Sigmoid colon (tissue), 7 donors: ENCODE data around the gene XPA. TPM values are rescaled to one million over a fixed set of nuclear protein-coding genes. Genes with fewer than 3 reads are reported as not detected.

Experiments used
- DNase-seq: peaks from one replicate; pipeline ENCODE4 v3.0.0-alpha.2; 2019
- H3K27ac ChIP-seq, 4 donors: fragments of 200-600 bp; sonication (generic); one replicate each; pipeline ENCODE4 v1.5.1; 2016 to 2019; ENCODE audit warnings: mild to moderate bottlenecking in 1 of 4
- H3K27me3 ChIP-seq, 3 donors: fragments of 200-600 bp; sonication (generic); one replicate each; pipeline ENCODE4 v1.5.1; 2019; ENCODE audit warnings: mild to moderate bottlenecking in 1 of 3
- H3K36me3 ChIP-seq, 4 donors: fragments of 200-600 bp; sonication (generic); one replicate each; pipeline ENCODE4 v1.5.1; 2016 to 2019
- H3K4me1 ChIP-seq, 4 donors: fragments of 200-600 bp; sonication (generic); one replicate each; pipeline ENCODE4 v1.5.1; 2017 to 2019
- H3K4me3 ChIP-seq, 4 donors: fragments of 200-600 bp; sonication (generic); one replicate each; pipeline ENCODE4 v1.5.1; 2017 to 2019; ENCODE audit warnings: mild to moderate bottlenecking in 2 of 4, moderate library complexity in 1 of 4
- H3K9me3 ChIP-seq, 4 donors: fragments of 200-600 bp in 3 of 4; sonication (generic) in 3 of 4; one replicate each; pipeline versions ENCODE4 v1.5.1 to v1.6.1; 2013 to 2019
- CTCF ChIP-seq, 4 experiments: fragments of 450-650 bp in 3 of 4; fragments of 200-600 bp in 1 of 4; IDR thresholded peaks; one replicate each; pipeline ENCODE4 v1.5.1; 2016 to 2019; ENCODE audit warnings: antibody characterized with exemption in 4 of 4, mild to moderate bottlenecking in 3 of 4, moderate library complexity in 2 of 4
- EP300 ChIP-seq, 4 donors: sonication (generic); formaldehyde crosslinking; IDR thresholded peaks; one replicate each; pipeline ENCODE4 v1.6.1; 2017; ENCODE audit warnings: antibody characterized with exemption in 4 of 4
- POLR2A ChIP-seq, 2 donors: fragments of 450-650 bp; IDR thresholded peaks; one replicate each; pipeline ENCODE4 v1.6.1; 2016; ENCODE audit warnings: antibody characterized with exemption in 2 of 2, mild to moderate bottlenecking in 2 of 2, moderate library complexity in 2 of 2
- POLR2AphosphoS5 ChIP-seq, 4 donors: sonication (generic); formaldehyde crosslinking; IDR thresholded peaks; one replicate each; pipeline ENCODE4 v1.6.1; 2017; ENCODE audit warnings: antibody characterized with exemption in 4 of 4
- WGBS, 2 donors: extraction: QIAGEN DNeasy Blood & Tissue Kit; methylation state at CpG; one replicate each; pipeline ENCODE4 v1.1.7; 2013; 5-methylcytosine and 5-hydroxymethylcytosine counted together
- intact Hi-C: fragments of 100-400 bp; cut with DNase I; formaldehyde crosslinking; loops from one replicate; pipeline ENCODE4 v1.15.1; 2023
- polyA plus RNA-seq, 3 donors: library from polyadenylated mRNA; stranded (reverse); fragments of 200-250 nt; gene quantifications; one replicate each; pipeline ENCODE4 v1.2.3, GENCODE V29; 2013
- total RNA-seq, 4 donors: library from RNA; depleted of rRNA; stranded (reverse); fragments of >200 nt; gene quantifications; one replicate each; pipeline ENCODE4 v1.1.0, GENCODE V29; 2016
- donor health status: healthy with polysubstance abuse.
- donor health status: Bipolar disorder and iron deficiency.
- donor health status: healthy.

XPA gene
- total and polyA plus RNA-seq, 7 donors: 8.8 to 33.2 (median 21.7) TPM

- no peak overlapping the region for H3K27ac ChIP-seq
- peaks cover 0 to 55% (median 25%) of the 10 kb centered on the region in 4 donors for H3K4me1 ChIP-seq
- H3K36me3 ChIP-seq: peaks cover 0 to 6% (median 0%) of the 10 kb centered on the region in 4 donors
- no peaks in the 10 kb centered on the region for H3K27me3 ChIP-seq
- no peak overlapping the region for H3K4me3 ChIP-seq
- no peaks in the 10 kb centered on the region for H3K9me3 ChIP-seq
- no peak for DNase-seq
- intact Hi-C loops: loop anchor here (10.0 kb wide), 1 partner anchor 782 kb away; the partner anchor contains the start of gene ZNF782
- 64 to 83% methylated on average over 3 of the region's 3 CpGs for WGBS, 2 donors
- no peak for TF ChIP-seq EP300 (IDR thresholded peaks at IDR 0.05)
- no peak for TF ChIP-seq POLR2A (IDR thresholded peaks at IDR 0.05)
- no peak for TF ChIP-seq CTCF (IDR thresholded peaks at IDR 0.05)
- no peak for TF ChIP-seq POLR2AphosphoS5 (IDR thresholded peaks at IDR 0.05)
Measured at GRCh38 chr9:97636903-97637302, 60.2 kb downstream of the XPA start.

- no peaks in the 10 kb centered on the region for H3K9me3 ChIP-seq
- intact Hi-C loops: loop anchor here (10.0 kb wide), 1 partner anchor 780 kb away; the partner anchor contains the start of gene ZNF782
- H3K4me3 ChIP-seq: peak overlapping the region in 1 of 4 donors; percentile 73
- WGBS, 2 donors: 59 to 75% methylated on average over 7 of the region's 7 CpGs
- H3K36me3 ChIP-seq: no peaks in the 10 kb centered on the region
- no peak for DNase-seq
- no peaks in the 10 kb centered on the region for H3K27me3 ChIP-seq
- H3K4me1 ChIP-seq: peaks cover 0 to 66% (median 32%) of the 10 kb centered on the region in 4 donors
- H3K27ac ChIP-seq: peak overlapping the region in 2 of 4 donors; percentile 91 to 96
- TF ChIP-seq POLR2AphosphoS5 (IDR thresholded peaks at IDR 0.05) (no peak), POLR2A (IDR thresholded peaks at IDR 0.05) (no peak), CTCF (IDR thresholded peaks at IDR 0.05) (no peak), EP300 (IDR thresholded peaks at IDR 0.05) (no peak)
Measured at GRCh38 chr9:97635026-97635425, 62.1 kb downstream of the XPA start.

GRCh38 chr9:97633859-97634490 lies 63.2 kb downstream of the XPA start:
- intact Hi-C loops: loop anchor here (2.0 to 10.0 kb wide), 3 partner anchors 289 to 779 kb away; partner anchors contain the start of genes ANP32B, TRMO and ZNF782
- WGBS, 2 donors: 0% methylated on average over 43 of the region's 43 CpGs

GRCh38 chr9:97632985-97633858 lies 63.9 kb downstream of the XPA start, which contains the start of the genes NCBP1 and TSTD2:
Gene NCBP1 (plus strand): TSS chr9:97633821. CDS start chr9:97633882, 61 bp downstream.
Gene TSTD2 (minus strand): TSS chr9:97633368. CDS start chr9:97627562, 5,806 bp downstream.
- TF ChIP-seq POLR2A (IDR thresholded peaks at IDR 0.05) (peak; percentile 79 to 80), POLR2AphosphoS5 (IDR thresholded peaks at IDR 0.05) (peak; percentile 84 to 95 (median 90)), EP300 (IDR thresholded peaks at IDR 0.05) (peak in 1 of 4 donors; percentile 30), CTCF (IDR thresholded peaks at IDR 0.05) (no peak)
- WGBS, 2 donors: 0 to 1% methylated on average over 83 of the region's 83 CpGs
- peak; percentile 99 for DNase-seq
- intact Hi-C loops: loop anchor here (2.0 to 10.0 kb wide), 3 partner anchors 290 to 778 kb away; partner anchors contain the start of genes ANP32B, TRMO and ZNF782
- H3K27ac ChIP-seq: peak within 1 kb of the TSS; percentile 85 to 98 (median 94)
- H3K4me1 ChIP-seq: peaks cover 0 to 66% (median 43%) of the 10 kb centered on the region in 4 donors
- H3K9me3 ChIP-seq: no peaks in the 10 kb centered on the region
- no peaks in the 10 kb centered on the region for H3K27me3 ChIP-seq
- H3K4me3 ChIP-seq: peak within 1 kb of the TSS; percentile 73 to 91 (median 79)
- no peaks in the 10 kb centered on the region for H3K36me3 ChIP-seq

More at GRCh38 chr9:97633859-97634490, 63.2 kb downstream of the XPA start:
- Histone ChIP-seq H3K36me3 (no peaks in the 10 kb centered on the region), H3K4me1 (peaks cover 0 to 66% (median 36%) of the 10 kb centered on the region in 4 donors), H3K27ac (peak overlapping the region; percentile 85 to 98 (median 94)), H3K4me3 (peak overlapping the region; percentile 73 to 91 (median 79)), H3K9me3 (no peaks in the 10 kb centered on the region), H3K27me3 (no peaks in the 10 kb centered on the region)
- TF ChIP-seq EP300 (IDR thresholded peaks at IDR 0.05) (no peak), POLR2A (IDR thresholded peaks at IDR 0.05) (peak in 1 of 2 donors; percentile 23), CTCF (IDR thresholded peaks at IDR 0.05) (no peak)
- DNase-seq: no peak
